Measurements from ENCODE around the gene NELL2. TPM values are rescaled to one million over a fixed set of nuclear protein-coding genes. Genes with fewer than 3 reads are reported as not detected.
"Not testable (repeated sequence)": the region's sequence is repeated elsewhere in the genome, so short reads cannot be mapped to it uniquely, and the experiment has no call there.

Gene NELL2
- polyA plus RNA-seq, 4 donors = 12.2 to 22.6 (median 19.2) TPM

- DNase-seq (ENCODE audit: low read depth in 4 of 4, low spot score in 3 of 4) = no peak
These were observed 28.0 kb downstream of the NELL2 start for GRCh38 chr12:44847888-44848702.

- no peak for DNase-seq (ENCODE audit: low read depth in 4 of 4, low spot score in 3 of 4)
These were observed 28.7 kb downstream of the NELL2 start for GRCh38 chr12:44847403-44847802.

GRCh38 chr12:44846826-44847225 is 29.3 kb downstream of the NELL2 start:
- no peak for DNase-seq (ENCODE audit: low read depth in 4 of 4, low spot score in 3 of 4)

- no peak for DNase-seq (ENCODE audit: low read depth in 4 of 4, low spot score in 3 of 4)
These were observed 33.4 kb downstream of the NELL2 start for GRCh38 chr12:44842669-44843068.

- DNase-seq (ENCODE audit: low read depth in 4 of 4, low spot score in 3 of 4) = no peak
These were observed 36.3 kb downstream of the NELL2 start for GRCh38 chr12:44839785-44840184.

GRCh38 chr12:44837114-44837755 is 38.9 kb downstream of the NELL2 start:
- no peak for DNase-seq (ENCODE audit: low read depth in 4 of 4, low spot score in 3 of 4)

- no peak for DNase-seq (ENCODE audit: low read depth in 4 of 4, low spot score in 3 of 4)
These were observed 40.3 kb downstream of the NELL2 start for GRCh38 chr12:44835641-44836379.

GRCh38 chr12:44834996-44835395 is 41.1 kb downstream of the NELL2 start:
- DNase-seq (ENCODE audit: low read depth in 4 of 4, low spot score in 3 of 4) = not testable (repeated sequence)

GRCh38 chr12:44833561-44833960 is 42.6 kb downstream of the NELL2 start:
- no peak for DNase-seq (ENCODE audit: low read depth in 4 of 4, low spot score in 3 of 4)

GRCh38 chr12:44830566-44831055 is 45.5 kb downstream of the NELL2 start:
- DNase-seq (ENCODE audit: low read depth in 4 of 4, low spot score in 3 of 4) = no peak

GRCh38 chr12:44829045-44829444 is 47.1 kb downstream of the NELL2 start:
- no peak for DNase-seq (ENCODE audit: low read depth in 4 of 4, low spot score in 3 of 4)

- DNase-seq (ENCODE audit: low read depth in 4 of 4, low spot score in 3 of 4) = no peak
These were observed 48.2 kb downstream of the NELL2 start for GRCh38 chr12:44827832-44828438.

- DNase-seq (ENCODE audit: low read depth in 4 of 4, low spot score in 3 of 4) = not testable (repeated sequence)
These were observed 54.4 kb downstream of the NELL2 start for GRCh38 chr12:44821702-44822101.

GRCh38 chr12:44819884-44820283 is 56.2 kb downstream of the NELL2 start:
- DNase-seq (ENCODE audit: low read depth in 4 of 4, low spot score in 3 of 4) = no peak

- DNase-seq (ENCODE audit: low read depth in 4 of 4, low spot score in 3 of 4) = no peak
These were observed 58.4 kb downstream of the NELL2 start for GRCh38 chr12:44817687-44818086.

- no peak for DNase-seq (ENCODE audit: low read depth in 4 of 4, low spot score in 3 of 4)
These were observed 59.6 kb downstream of the NELL2 start for GRCh38 chr12:44816446-44817017.

GRCh38 chr12:44812062-44812461 is 64.1 kb downstream of the NELL2 start:
- no peak for DNase-seq (ENCODE audit: low read depth in 4 of 4, low spot score in 3 of 4)

GRCh38 chr12:44804068-44804467 is 72.0 kb downstream of the NELL2 start:
- no peak for DNase-seq (ENCODE audit: low read depth in 4 of 4, low spot score in 3 of 4)

GRCh38 chr12:44795970-44796369 is 80.1 kb downstream of the NELL2 start:
- no peak for DNase-seq (ENCODE audit: low read depth in 4 of 4, low spot score in 3 of 4)

GRCh38 chr12:44788731-44789130 is 87.4 kb downstream of the NELL2 start:
- DNase-seq (ENCODE audit: low read depth in 4 of 4, low spot score in 3 of 4) = no peak
